MM.1S (cell line): ENCODE measurements around the gene TBC1D9B.

Source experiments
- DNase-seq: peaks from one replicate; pipeline ENCODE4 v3.0.0-alpha.2; 2015
- H2AFZ ChIP-seq: fragments of 300-600 bp; sonication (generic); 2 replicates; pipeline ENCODE4 v1.6.0; 2016; ENCODE audit warnings: antibody characterized with exemption, low read length
- H3F3A ChIP-seq: fragments of 300-600 bp; sonication (generic); 2 replicates; pipeline ENCODE4 v1.6.1; 2016; ENCODE audit warnings: mild to moderate bottlenecking, antibody characterized with exemption, low read length, moderate library complexity, mixed read lengths; ENCODE audit not compliant: insufficient read depth
- H3K27ac ChIP-seq: fragments of 300-600 bp; sonication (generic); 2 replicates; pipeline ENCODE4 v1.5.1; 2016; ENCODE audit warnings: mild to moderate bottlenecking, low read length
- H3K27me3 ChIP-seq: fragments of 300-600 bp; sonication (generic); replicated peaks from 2 replicates; pipeline ENCODE4 v1.6.0; 2016; ENCODE audit warnings: low read length; ENCODE audit not compliant: insufficient read depth
- H3K36me3 ChIP-seq: fragments of 300-600 bp; sonication (generic); replicated peaks from 2 replicates; pipeline ENCODE4 v1.6.1; 2016; ENCODE audit warnings: mild to moderate bottlenecking, low read length, mixed read lengths; ENCODE audit not compliant: insufficient read depth
- H3K4me1 ChIP-seq: fragments of 300-600 bp; sonication (generic); 2 replicates; pipeline ENCODE4 v1.6.1; 2016; ENCODE audit warnings: low read length, mixed read lengths
- H3K4me2 ChIP-seq: fragments of 300-600 bp; sonication (generic); 2 replicates; pipeline ENCODE4 v1.6.0; 2016; ENCODE audit warnings: low read depth, low read length
- H3K4me3 ChIP-seq: fragments of 300-600 bp; sonication (generic); 2 replicates; pipeline ENCODE4 v1.5.1; 2016; ENCODE audit warnings: low read length, mixed read lengths
- H3K79me2 ChIP-seq: fragments of 300-600 bp; sonication (generic); 2 replicates; pipeline ENCODE4 v1.6.1; 2016; ENCODE audit warnings: mixed run types, low read length, mixed read lengths
- H3K9ac ChIP-seq: fragments of 300-600 bp; sonication (generic); 2 replicates; pipeline ENCODE4 v1.6.1; 2016; ENCODE audit warnings: low read length, mixed read lengths
- H3K9me2 ChIP-seq: fragments of 300-600 bp; sonication (generic); replicated peaks from 2 replicates; pipeline ENCODE4 v1.6.1; 2016; ENCODE audit warnings: mild to moderate bottlenecking, low read length, mixed read lengths; ENCODE audit not compliant: insufficient read depth
- H3K9me3 ChIP-seq: fragments of 300-600 bp; sonication (generic); replicated peaks from 2 replicates; pipeline ENCODE4 v1.6.1; 2016; ENCODE audit warnings: mild to moderate bottlenecking, low read length, mixed read lengths; ENCODE audit not compliant: insufficient read depth
- H4K20me1 ChIP-seq: fragments of 300-600 bp; sonication (generic); 2 replicates; pipeline ENCODE4 v1.6.1; 2016; ENCODE audit warnings: mild to moderate bottlenecking, low read length, moderate library complexity, mixed read lengths; ENCODE audit not compliant: insufficient read depth
- CTCF ChIP-seq: fragments of 300-600 bp; sonication (generic); IDR thresholded peaks from 2 replicates; pipeline ENCODE4 v1.5.1; 2016; ENCODE audit warnings: antibody characterized with exemption, low read length, mixed read lengths
- EZH2 ChIP-seq: fragments of 300-600 bp; sonication (generic); optimal IDR thresholded peaks from 2 replicates; pipeline ENCODE3; 2017; ENCODE audit warnings: low read depth, mild to moderate bottlenecking, antibody characterized with exemption, low read length, mixed read lengths
- EZH2phosphoT487 ChIP-seq: fragments of 300-600 bp; sonication (generic); IDR thresholded peaks from 2 replicates; pipeline ENCODE4 v1.6.1; 2018; ENCODE audit warnings: antibody characterized with exemption, low read length

The TBC1D9B gene

GRCh38 chr5:179870952-179871351 lies 36.7 kb downstream of the TBC1D9B start:
- no peak overlapping the region for H3K9ac ChIP-seq

GRCh38 chr5:179870403-179870903 lies 37.2 kb downstream of the TBC1D9B start:
- Histone ChIP-seq H4K20me1 (no peaks in the 10 kb centered on the region), H3K4me2 (no peak overlapping the region), H3K4me1 (no peaks in the 10 kb centered on the region), H3K27ac (no peak overlapping the region), H3K9me2 (no peaks in the 10 kb centered on the region), H3K9ac (no peak overlapping the region), H2AFZ (no peak overlapping the region), H3K36me3 (no peaks in the 10 kb centered on the region), H3K9me3 (no peaks in the 10 kb centered on the region), H3K79me2 (no peaks in the 10 kb centered on the region), H3K4me3 (no peak overlapping the region), H3F3A (no peaks in the 10 kb centered on the region), H3K27me3 (no peaks in the 10 kb centered on the region)
- DNase-seq, result no peak
- no peak for TF ChIP-seq EZH2
- no peak for TF ChIP-seq EZH2phosphoT487
- no peak for TF ChIP-seq CTCF

More at GRCh38 chr5:179870952-179871351, 36.7 kb downstream of the TBC1D9B start:
- Histone ChIP-seq H2AFZ (no peak overlapping the region), H3K4me2 (no peak overlapping the region), H3F3A (no peaks in the 10 kb centered on the region), H3K4me1 (no peaks in the 10 kb centered on the region), H3K4me3 (no peak overlapping the region), H3K36me3 (no peaks in the 10 kb centered on the region), H3K27ac (no peak overlapping the region), H3K27me3 (no peaks in the 10 kb centered on the region), H3K9me2 (no peaks in the 10 kb centered on the region), H3K9me3 (no peaks in the 10 kb centered on the region), H3K79me2 (no peaks in the 10 kb centered on the region), H4K20me1 (no peaks in the 10 kb centered on the region)
- no peak for DNase-seq
- no peak for TF ChIP-seq EZH2
- TF ChIP-seq EZH2phosphoT487, result no peak
- TF ChIP-seq CTCF, result no peak

GRCh38 chr5:179869641-179870402 lies 37.9 kb downstream of the TBC1D9B start:
- Histone ChIP-seq H3K9me2 (no peaks in the 10 kb centered on the region), H3K9ac (no peak overlapping the region), H4K20me1 (no peaks in the 10 kb centered on the region), H3K4me1 (no peaks in the 10 kb centered on the region), H3K27me3 (no peaks in the 10 kb centered on the region), H3F3A (no peaks in the 10 kb centered on the region), H2AFZ (no peak overlapping the region), H3K27ac (no peak overlapping the region), H3K9me3 (no peaks in the 10 kb centered on the region), H3K79me2 (no peaks in the 10 kb centered on the region), H3K36me3 (no peaks in the 10 kb centered on the region), H3K4me3 (no peak overlapping the region), H3K4me2 (no peak overlapping the region)
- DNase-seq, result no peak
- TF ChIP-seq EZH2 (no peak), CTCF (no peak), EZH2phosphoT487 (no peak)
